KMS-11 (cell line): ENCODE results near the gene AGFG2.

ENCODE experiments used
- H2AFZ ChIP-seq: fragments of 200-600 bp; sonication (generic); 2 replicates; pipeline ENCODE4 v1.6.1; 2016; ENCODE audit warnings: antibody characterized with exemption, mixed run types, low read depth
- H3K27ac ChIP-seq: fragments of 200-600 bp; sonication (generic); 2 replicates; pipeline ENCODE4 v1.6.1; 2016; ENCODE audit warnings: mild to moderate bottlenecking, mixed run types
- H3K27me3 ChIP-seq: fragments of 200-600 bp; sonication (generic); 2 replicates; pipeline ENCODE4 v1.6.1; 2017; ENCODE audit warnings: mild to moderate bottlenecking, low read depth, mixed run types, moderate library complexity; ENCODE audit not compliant: insufficient read depth
- H3K36me3 ChIP-seq: fragments of 200-600 bp; sonication (generic); 2 replicates; pipeline ENCODE4 v1.6.1; 2017; ENCODE audit warnings: mild to moderate bottlenecking, mixed run types; ENCODE audit not compliant: insufficient read depth
- H3K4me1 ChIP-seq: fragments of 200-600 bp; sonication (generic); 2 replicates; pipeline ENCODE4 v1.6.1; 2016; ENCODE audit warnings: mild to moderate bottlenecking, low read depth, mixed run types; ENCODE audit not compliant: poor library complexity, severe bottlenecking
- H3K4me2 ChIP-seq: fragments of 200-600 bp; sonication (generic); 2 replicates; pipeline ENCODE4 v1.7.0; 2016; ENCODE audit warnings: mild to moderate bottlenecking, mixed run types
- H3K4me3 ChIP-seq: fragments of 200-600 bp; sonication (generic); IDR thresholded peaks from 2 replicates; pipeline ENCODE4 v1.6.1; 2017; ENCODE audit warnings: low read depth, low read length, mixed read lengths; ENCODE audit not compliant: insufficient read depth
- H3K79me2 ChIP-seq: fragments of 200-600 bp; sonication (generic); 2 replicates; pipeline ENCODE4 v1.6.1; 2016; ENCODE audit warnings: low read depth, mixed run types; ENCODE audit not compliant: insufficient read depth
- H3K9ac ChIP-seq: fragments of 200-600 bp; sonication (generic); 2 replicates; pipeline ENCODE4 v1.6.1; 2016; ENCODE audit warnings: mild to moderate bottlenecking, mixed run types
- H4K20me1 ChIP-seq: fragments of 200-600 bp; sonication (generic); 2 replicates; pipeline ENCODE4 v1.6.1; 2016; ENCODE audit warnings: mild to moderate bottlenecking, mixed run types; ENCODE audit not compliant: insufficient read depth
- TF ChIP-seq, protein P1 (sequence below): fragments of 200-600 bp; sonication (generic); conservative IDR thresholded peaks from 2 replicates; pipeline ENCODE4 v1.6.1; 2017; ENCODE audit warnings: low read depth, mild to moderate bottlenecking, antibody characterized with exemption, low read length, moderate library complexity, mixed read lengths

AGFG2 gene

DNA sequence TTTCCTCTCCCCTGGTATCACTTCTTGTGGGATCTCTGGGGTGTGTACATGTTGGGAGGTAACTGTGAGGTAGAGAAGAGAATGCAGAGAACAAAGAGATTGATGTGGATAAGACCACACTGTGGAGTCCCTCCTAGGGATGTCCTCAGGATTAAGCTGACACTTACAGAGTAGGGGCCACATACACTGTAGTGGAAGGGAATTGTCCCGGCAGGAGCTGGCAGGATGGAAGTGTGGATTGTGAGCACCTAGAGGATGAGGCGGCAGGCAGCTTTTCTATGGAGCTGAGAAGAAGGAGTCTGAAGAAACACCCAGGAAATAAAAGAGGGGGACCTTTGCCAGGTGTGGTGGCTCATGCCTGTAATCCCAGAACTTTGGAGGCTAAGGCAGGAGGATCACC, 13.5 kb downstream of the AGFG2 start:
- Histone ChIP-seq H3K4me1 (no peaks in the 10 kb centered on the region), H3K27ac (no peak overlapping the region), H3K27me3 (no peaks in the 10 kb centered on the region), H2AFZ (no peak overlapping the region), H3K4me3 (no peak overlapping the region), H3K36me3 (no peaks in the 10 kb centered on the region), H3K9ac (no peak overlapping the region), H3K4me2 (no peak overlapping the region), H3K79me2 (no peaks in the 10 kb centered on the region), H4K20me1 (no peaks in the 10 kb centered on the region)
- TF ChIP-seq, protein P1, sequence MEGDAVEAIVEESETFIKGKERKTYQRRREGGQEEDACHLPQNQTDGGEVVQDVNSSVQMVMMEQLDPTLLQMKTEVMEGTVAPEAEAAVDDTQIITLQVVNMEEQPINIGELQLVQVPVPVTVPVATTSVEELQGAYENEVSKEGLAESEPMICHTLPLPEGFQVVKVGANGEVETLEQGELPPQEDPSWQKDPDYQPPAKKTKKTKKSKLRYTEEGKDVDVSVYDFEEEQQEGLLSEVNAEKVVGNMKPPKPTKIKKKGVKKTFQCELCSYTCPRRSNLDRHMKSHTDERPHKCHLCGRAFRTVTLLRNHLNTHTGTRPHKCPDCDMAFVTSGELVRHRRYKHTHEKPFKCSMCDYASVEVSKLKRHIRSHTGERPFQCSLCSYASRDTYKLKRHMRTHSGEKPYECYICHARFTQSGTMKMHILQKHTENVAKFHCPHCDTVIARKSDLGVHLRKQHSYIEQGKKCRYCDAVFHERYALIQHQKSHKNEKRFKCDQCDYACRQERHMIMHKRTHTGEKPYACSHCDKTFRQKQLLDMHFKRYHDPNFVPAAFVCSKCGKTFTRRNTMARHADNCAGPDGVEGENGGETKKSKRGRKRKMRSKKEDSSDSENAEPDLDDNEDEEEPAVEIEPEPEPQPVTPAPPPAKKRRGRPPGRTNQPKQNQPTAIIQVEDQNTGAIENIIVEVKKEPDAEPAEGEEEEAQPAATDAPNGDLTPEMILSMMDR = no peak

DNA sequence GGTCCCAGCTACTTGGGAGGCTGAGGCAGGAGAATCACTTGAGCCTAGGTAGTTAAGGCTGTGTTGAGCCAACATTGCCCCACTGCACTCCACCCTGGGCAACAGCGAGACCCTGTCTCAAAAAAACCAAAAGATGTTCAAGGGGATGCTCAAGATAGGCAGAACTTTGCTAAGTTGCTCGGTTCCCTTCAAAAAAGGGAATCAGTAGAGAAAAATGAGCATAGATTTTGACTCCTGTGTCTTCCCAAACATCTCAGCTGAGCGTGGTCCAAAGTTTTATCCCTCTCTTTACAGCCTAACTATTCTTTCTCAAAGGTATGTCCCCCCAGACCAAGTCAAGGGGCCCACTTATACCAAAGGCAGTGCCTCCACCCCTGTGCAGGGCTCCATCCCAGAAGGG, 14.0 kb downstream of the AGFG2 start:
- no peaks in the 10 kb centered on the region for H4K20me1 ChIP-seq
- H3K4me2 ChIP-seq = no peak overlapping the region
- H3K27ac ChIP-seq = no peak overlapping the region
- no peak overlapping the region for H3K4me3 ChIP-seq
- H3K79me2 ChIP-seq = no peaks in the 10 kb centered on the region
- no peaks in the 10 kb centered on the region for H3K27me3 ChIP-seq
- H3K9ac ChIP-seq = no peak overlapping the region
- H3K4me1 ChIP-seq = no peaks in the 10 kb centered on the region
- H3K36me3 ChIP-seq = no peaks in the 10 kb centered on the region
- TF ChIP-seq, protein P1 = no peak
- no peak overlapping the region for H2AFZ ChIP-seq

DNA sequence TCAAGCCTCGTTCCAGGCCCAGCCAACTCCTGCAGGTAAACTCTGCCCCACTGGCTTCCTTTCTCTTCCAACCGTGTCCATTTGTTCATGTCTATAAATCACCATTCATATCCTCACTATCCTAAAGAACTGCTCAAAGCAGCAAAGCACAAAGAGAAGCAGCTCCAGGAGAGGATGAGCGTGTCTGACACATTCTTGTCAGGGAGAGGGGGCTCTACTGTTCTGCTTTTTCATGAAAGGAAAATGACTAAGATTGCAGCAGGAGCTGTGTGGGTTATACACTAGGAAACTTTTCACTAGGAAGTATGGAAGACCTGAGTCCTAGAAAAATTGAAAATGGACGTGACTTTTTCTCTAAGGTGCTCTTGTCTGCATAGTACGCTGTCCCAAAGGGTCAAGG, 16.7 kb downstream of the AGFG2 start:
- no peak overlapping the region for H3K27ac ChIP-seq
- no peaks in the 10 kb centered on the region for H4K20me1 ChIP-seq
- H3K36me3 ChIP-seq = no peaks in the 10 kb centered on the region
- H3K27me3 ChIP-seq = no peaks in the 10 kb centered on the region
- H2AFZ ChIP-seq = no peak overlapping the region
- TF ChIP-seq, protein P1 = no peak
- no peak overlapping the region for H3K9ac ChIP-seq
- H3K4me2 ChIP-seq = no peak overlapping the region
- H3K4me1 ChIP-seq = peaks cover 11% of the 10 kb centered on the region
- H3K79me2 ChIP-seq = no peaks in the 10 kb centered on the region
- no peak overlapping the region for H3K4me3 ChIP-seq

DNA sequence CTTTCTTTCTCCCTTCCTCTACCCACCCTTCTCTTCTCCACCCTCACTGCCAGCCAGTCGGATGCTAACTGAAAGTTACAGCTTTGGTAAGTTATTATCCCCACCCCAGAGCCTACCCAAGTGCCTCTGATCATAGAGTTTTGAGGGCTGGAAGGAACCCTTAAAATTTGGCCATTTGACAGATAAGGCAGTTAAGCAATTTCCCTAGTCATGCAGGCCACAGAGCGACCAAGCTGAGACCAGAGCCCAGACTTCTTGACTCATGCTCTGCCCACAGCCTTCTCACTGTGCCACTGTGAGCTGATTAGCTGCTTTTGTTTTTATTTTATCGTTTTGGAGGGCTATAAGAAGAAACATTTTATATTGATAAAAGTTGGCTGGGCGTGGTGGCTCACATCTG, 17.5 kb downstream of the AGFG2 start:
- Histone ChIP-seq H3K79me2 (no peaks in the 10 kb centered on the region), H3K4me1 (peaks cover 11% of the 10 kb centered on the region), H3K27ac (no peak overlapping the region), H3K4me3 (no peak overlapping the region), H3K36me3 (no peaks in the 10 kb centered on the region), H4K20me1 (no peaks in the 10 kb centered on the region), H2AFZ (no peak overlapping the region), H3K27me3 (no peaks in the 10 kb centered on the region), H3K4me2 (no peak overlapping the region), H3K9ac (no peak overlapping the region)
- TF ChIP-seq, protein P1 = no peak
